Type B pancreatic cell (in vitro differentiated cells): ENCODE measurements around the gene PCDHGB5. TPM values are rescaled to one million over a fixed set of nuclear protein-coding genes. Genes with fewer than 3 reads are reported as not detected.

Experiments
- DNase-seq: peaks from one replicate; pipeline ENCODE4 v3.0.0; 2021; ENCODE audit warnings: mixed read lengths; ENCODE audit not compliant: unreplicated experiment; ENCODE audit errors: extremely low spot score
- H3K27ac Mint-ChIP-seq: 2 replicates; pipeline ENCODE4 v1.8.0; 2021; ENCODE audit warnings: mild to moderate bottlenecking, mixed read lengths
- H3K27me3 Mint-ChIP-seq: 2 replicates; pipeline ENCODE4 v1.8.0; 2021; ENCODE audit warnings: mixed read lengths
- H3K36me3 Mint-ChIP-seq: 2 replicates; pipeline ENCODE4 v1.8.0; 2021; ENCODE audit warnings: mixed read lengths
- H3K4me1 Mint-ChIP-seq: one replicate; pipeline ENCODE4 v1.8.0; 2021; ENCODE audit warnings: mixed read lengths; ENCODE audit not compliant: unreplicated experiment
- H3K4me3 Mint-ChIP-seq: 2 replicates; pipeline ENCODE4 v1.8.0; 2021; ENCODE audit warnings: mild to moderate bottlenecking, mixed read lengths
- H3K9me3 Mint-ChIP-seq: 2 replicates; pipeline ENCODE4 v1.8.0; 2021; ENCODE audit warnings: mixed read lengths
- total RNA-seq: library from RNA; stranded (reverse); gene quantifications from 2 replicates; pipeline ENCODE4 v1.2.1, GENCODE V29; 2021; ENCODE audit warnings: low replicate concordance
- TF ChIP-seq, protein P1 (sequence below): fragments of 200-600 bp; sonication (generic); conservative IDR thresholded peaks from 2 replicates; pipeline ENCODE4 v1.5.0; 2021; ENCODE audit warnings: antibody characterized with exemption, mild to moderate bottlenecking

Gene PCDHGB5
- total RNA-seq, 1 donor from 2014 or later = 2.6 TPM

DNA sequence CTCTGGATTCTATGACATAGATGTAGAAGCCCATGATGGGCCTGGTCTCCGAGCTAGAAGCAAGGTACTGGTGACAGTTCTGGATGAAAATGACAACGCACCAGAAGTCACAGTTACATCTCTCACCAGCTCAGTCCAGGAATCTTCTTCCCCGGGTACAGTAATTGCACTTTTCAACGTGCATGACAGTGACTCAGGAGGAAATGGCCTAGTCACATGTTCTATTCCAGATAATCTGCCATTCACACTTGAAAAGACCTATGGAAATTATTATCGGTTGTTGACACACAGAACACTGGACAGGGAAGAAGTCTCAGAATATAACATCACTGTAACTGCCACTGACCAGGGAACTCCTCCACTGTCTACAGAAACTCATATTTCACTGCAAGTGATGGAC lies 41.6 kb upstream of the PCDHGB5 start:
- Mint-ChIP-seq H3K9me3 (peaks cover 9% of the 10 kb centered on the region), H3K27ac (no peak overlapping the region), H3K27me3 (no peaks in the 10 kb centered on the region), H3K4me3 (no peak overlapping the region), H3K4me1 (no peaks in the 10 kb centered on the region), H3K36me3 (peaks cover 7% of the 10 kb centered on the region)
- TF ChIP-seq, protein P1, sequence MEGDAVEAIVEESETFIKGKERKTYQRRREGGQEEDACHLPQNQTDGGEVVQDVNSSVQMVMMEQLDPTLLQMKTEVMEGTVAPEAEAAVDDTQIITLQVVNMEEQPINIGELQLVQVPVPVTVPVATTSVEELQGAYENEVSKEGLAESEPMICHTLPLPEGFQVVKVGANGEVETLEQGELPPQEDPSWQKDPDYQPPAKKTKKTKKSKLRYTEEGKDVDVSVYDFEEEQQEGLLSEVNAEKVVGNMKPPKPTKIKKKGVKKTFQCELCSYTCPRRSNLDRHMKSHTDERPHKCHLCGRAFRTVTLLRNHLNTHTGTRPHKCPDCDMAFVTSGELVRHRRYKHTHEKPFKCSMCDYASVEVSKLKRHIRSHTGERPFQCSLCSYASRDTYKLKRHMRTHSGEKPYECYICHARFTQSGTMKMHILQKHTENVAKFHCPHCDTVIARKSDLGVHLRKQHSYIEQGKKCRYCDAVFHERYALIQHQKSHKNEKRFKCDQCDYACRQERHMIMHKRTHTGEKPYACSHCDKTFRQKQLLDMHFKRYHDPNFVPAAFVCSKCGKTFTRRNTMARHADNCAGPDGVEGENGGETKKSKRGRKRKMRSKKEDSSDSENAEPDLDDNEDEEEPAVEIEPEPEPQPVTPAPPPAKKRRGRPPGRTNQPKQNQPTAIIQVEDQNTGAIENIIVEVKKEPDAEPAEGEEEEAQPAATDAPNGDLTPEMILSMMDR = no peak
- DNase-seq = no peak

DNA sequence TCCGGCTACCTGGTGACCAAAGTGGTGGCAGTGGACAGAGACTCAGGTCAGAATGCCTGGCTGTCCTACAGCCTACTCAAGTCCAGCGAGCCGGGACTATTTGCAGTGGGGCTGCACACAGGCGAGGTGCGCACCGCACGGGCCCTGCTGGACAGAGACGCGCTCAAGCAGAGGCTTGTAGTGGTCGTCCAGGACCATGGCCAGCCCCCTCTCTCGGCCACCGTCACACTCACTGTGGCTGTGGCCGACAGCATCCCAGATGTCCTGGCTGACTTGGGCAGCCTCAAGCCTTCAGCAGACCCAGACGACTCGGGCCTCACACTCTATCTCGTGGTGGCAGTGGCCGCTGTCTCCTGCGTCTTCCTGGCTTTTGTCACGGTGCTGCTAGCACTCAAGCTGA lies 40.8 kb upstream of the PCDHGB5 start:
- Mint-ChIP-seq H3K27ac (no peak overlapping the region), H3K27me3 (no peaks in the 10 kb centered on the region), H3K9me3 (peaks cover 9% of the 10 kb centered on the region), H3K4me1 (no peaks in the 10 kb centered on the region), H3K36me3 (peaks cover 7% of the 10 kb centered on the region), H3K4me3 (no peak overlapping the region)
- no peak for DNase-seq
- TF ChIP-seq, protein P1 = no peak

DNA sequence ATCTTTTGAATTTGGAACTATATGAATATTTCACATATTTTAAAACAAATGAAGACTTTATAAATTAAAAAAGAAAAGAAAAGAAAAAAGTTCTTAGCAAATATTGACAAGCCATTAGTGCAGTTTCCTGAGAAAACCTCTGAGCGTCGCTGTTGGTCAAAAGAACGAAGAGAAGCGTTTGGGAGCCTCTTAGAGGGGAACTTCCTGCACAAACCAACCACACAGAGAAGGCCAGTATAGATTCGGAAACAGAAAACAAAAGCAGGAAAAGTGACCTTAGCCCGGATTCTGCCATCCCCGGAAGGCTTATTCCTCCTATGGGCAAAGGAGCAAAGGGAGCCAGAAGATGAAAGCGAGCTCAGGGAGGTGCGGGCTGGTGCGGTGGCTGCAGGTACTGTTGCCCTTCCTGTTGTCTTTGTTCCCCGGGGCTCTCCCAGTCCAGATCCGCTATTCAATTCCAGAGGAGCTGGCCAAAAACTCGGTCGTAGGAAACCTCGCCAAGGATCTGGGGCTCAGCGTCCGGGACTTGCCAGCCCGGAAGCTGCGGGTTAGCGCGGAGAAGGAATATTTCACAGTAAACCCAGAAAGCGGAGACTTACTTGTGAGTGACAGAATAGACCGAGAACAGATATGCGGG lies 37.8 kb upstream of the PCDHGB5 start, which contains the start of gene PCDHGB2:
Gene PCDHGB2, plus strand, starts transcription at position 205 of the 637 bp plus-strand sequence. Its CDS starts 142 bp downstream, at position 347.
- Mint-ChIP-seq H3K4me3 (no peak within 1 kb of the TSS), H3K27ac (no peak within 1 kb of the TSS), H3K4me1 (no peaks in the 10 kb centered on the region), H3K9me3 (peaks cover 14% of the 10 kb centered on the region), H3K27me3 (no peaks in the 10 kb centered on the region), H3K36me3 (no peaks in the 10 kb centered on the region)
- TF ChIP-seq, protein P1 = peak; percentile 50
- no peak for DNase-seq

DNA sequence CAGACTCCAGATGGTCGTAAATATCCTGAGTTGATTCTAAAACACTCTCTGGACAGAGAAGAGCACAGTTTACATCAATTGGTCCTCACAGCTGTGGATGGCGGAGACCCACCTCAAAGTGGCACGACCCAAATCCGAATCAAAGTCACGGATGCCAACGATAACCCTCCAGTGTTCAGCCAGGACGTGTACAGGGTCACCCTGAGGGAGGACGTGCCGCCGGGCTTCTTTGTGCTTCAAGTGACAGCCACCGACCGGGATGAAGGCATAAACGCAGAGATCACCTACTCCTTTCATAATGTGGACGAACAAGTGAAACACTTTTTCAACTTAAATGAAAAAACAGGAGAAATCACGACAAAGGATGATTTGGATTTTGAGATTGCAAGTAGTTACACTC lies 37.1 kb upstream of the PCDHGB5 start:
- no peaks in the 10 kb centered on the region for H3K4me1 Mint-ChIP-seq
- no peak for DNase-seq
- no peak overlapping the region for H3K4me3 Mint-ChIP-seq
- no peaks in the 10 kb centered on the region for H3K36me3 Mint-ChIP-seq
- no peaks in the 10 kb centered on the region for H3K27me3 Mint-ChIP-seq
- TF ChIP-seq, protein P1 = no peak
- peaks cover 14% of the 10 kb centered on the region for H3K9me3 Mint-ChIP-seq
- no peak overlapping the region for H3K27ac Mint-ChIP-seq

DNA sequence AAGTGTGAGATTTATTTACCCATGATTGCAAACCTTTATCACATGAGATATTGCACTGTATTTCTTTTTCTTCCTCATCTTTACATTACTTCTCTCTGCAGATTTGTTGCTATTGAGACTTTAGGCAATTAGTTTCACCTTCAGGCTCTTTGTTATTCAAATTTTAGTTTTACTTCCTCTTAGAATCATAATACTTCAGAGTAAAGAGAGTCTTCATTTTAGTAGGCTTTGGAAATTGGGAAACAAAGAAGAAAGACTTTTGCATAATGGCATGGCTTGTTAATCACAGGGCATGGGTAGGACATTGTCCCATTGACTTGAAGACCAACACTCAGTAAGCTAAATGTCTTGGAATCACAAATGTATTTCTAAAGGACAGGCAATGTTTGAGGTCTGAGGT lies 35.0 kb upstream of the PCDHGB5 start:
- Mint-ChIP-seq H3K4me3 (no peak overlapping the region), H3K36me3 (no peaks in the 10 kb centered on the region), H3K9me3 (peaks cover 14% of the 10 kb centered on the region), H3K4me1 (no peaks in the 10 kb centered on the region), H3K27me3 (no peaks in the 10 kb centered on the region), H3K27ac (no peak overlapping the region)
- TF ChIP-seq, protein P1 = no peak
- no peak for DNase-seq
